Measurements from ENCODE around the gene USP34. TPM values are rescaled to one million over a fixed set of nuclear protein-coding genes. Genes with fewer than 3 reads are reported as not detected.

USP34 gene
- total and polyA plus RNA-seq, 4 donors: 13.4 to 82.7 (median 51.1) TPM

- Histone ChIP-seq H3K36me3 (ENCODE audit: control insufficient read depth in 4 of 4, insufficient read depth in 3 of 4, low read depth in 1 of 4, low read length in 3 of 4) (peaks cover 4 to 50% (median 25%) of the 10 kb centered on the region in 4 donors), H3K4me3 (ENCODE audit: low read depth in 1 of 3, low read length in 3 of 3) (no peak overlapping the region)
- 95% methylated on average over 4 of the region's 4 CpGs for WGBS
These were observed 217.8 kb downstream of the USP34 start for GRCh38 chr2:61253136-61253535.

GRCh38 chr2:61252031-61252430 lies 218.9 kb downstream of the USP34 start:
- no peak for TF ChIP-seq RXRA (IDR thresholded peaks at IDR 0.05)
- TF ChIP-seq, protein P1, sequence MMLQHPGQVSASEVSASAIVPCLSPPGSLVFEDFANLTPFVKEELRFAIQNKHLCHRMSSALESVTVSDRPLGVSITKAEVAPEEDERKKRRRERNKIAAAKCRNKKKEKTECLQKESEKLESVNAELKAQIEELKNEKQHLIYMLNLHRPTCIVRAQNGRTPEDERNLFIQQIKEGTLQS (IDR thresholded peaks at IDR 0.05): no peak
- no peak for TF ChIP-seq EGR1 (IDR thresholded peaks at IDR 0.05; ENCODE audit: low read depth in 2 of 2)
- TF ChIP-seq TAF1 (conservative IDR thresholded peaks at IDR 0.05): no peak
- no peak for TF ChIP-seq HNF4G (IDR thresholded peaks at IDR 0.05)
- TF ChIP-seq CTCF (IDR thresholded peaks at IDR 0.05; ENCODE audit: low read depth, low read length, missing input control): no peak
- Histone ChIP-seq H3K27ac (ENCODE audit: low read depth in 1 of 2, low read length in 2 of 2) (no peak overlapping the region), H3K9ac (ENCODE audit: low read depth in 1 of 2, low read length in 2 of 2) (no peak overlapping the region), H3K9me3 (ENCODE audit: control insufficient read depth in 4 of 4, low read length in 3 of 4) (no peaks in the 10 kb centered on the region), H3K27me3 (ENCODE audit: control insufficient read depth in 4 of 4, insufficient read depth in 4 of 4, low read length in 3 of 4) (no peaks in the 10 kb centered on the region), H3K36me3 (ENCODE audit: control insufficient read depth in 4 of 4, insufficient read depth in 3 of 4, low read depth in 1 of 4, low read length in 3 of 4) (peaks cover 7 to 57% (median 29%) of the 10 kb centered on the region in 4 donors), H3K4me1 (ENCODE audit: control insufficient read depth in 4 of 4, insufficient read depth in 4 of 4, low read length in 3 of 4) (no peaks in the 10 kb centered on the region), H3K4me3 (ENCODE audit: low read depth in 1 of 3, low read length in 3 of 3) (no peak overlapping the region)
- DNase-seq (ENCODE audit: low spot score): no peak
- 92% methylated on average over 2 of the region's 2 CpGs for WGBS

More at GRCh38 chr2:61253136-61253535, 217.8 kb downstream of the USP34 start:
- no peak for DNase-seq (ENCODE audit: low spot score)
- H3K4me1 ChIP-seq (ENCODE audit: control insufficient read depth in 4 of 4, insufficient read depth in 4 of 4, low read length in 3 of 4): no peaks in the 10 kb centered on the region
- no peaks in the 10 kb centered on the region for H3K9me3 ChIP-seq (ENCODE audit: control insufficient read depth in 4 of 4, low read length in 3 of 4)
- no peak overlapping the region for H3K9ac ChIP-seq (ENCODE audit: low read depth in 1 of 2, low read length in 2 of 2)
- H3K27me3 ChIP-seq (ENCODE audit: control insufficient read depth in 4 of 4, insufficient read depth in 4 of 4, low read length in 3 of 4): no peaks in the 10 kb centered on the region
- H3K27ac ChIP-seq (ENCODE audit: low read depth in 1 of 2, low read length in 2 of 2): no peak overlapping the region
- TF ChIP-seq ZBTB33 (IDR thresholded peaks at IDR 0.05) (no peak), HNF4A (conservative IDR thresholded peaks at IDR 0.05) (no peak), JUND (IDR thresholded peaks at IDR 0.05) (no peak), MAX (IDR thresholded peaks at IDR 0.05) (no peak), YY1 (IDR thresholded peaks at IDR 0.05) (no peak), HNF4G (IDR thresholded peaks at IDR 0.05) (no peak), GABPA (IDR thresholded peaks at IDR 0.05 in 1 of 2, conservative IDR thresholded peaks at IDR 0.05 in 1 of 2) (no peak), TAF1 (conservative IDR thresholded peaks at IDR 0.05) (no peak), FOXA1 (IDR thresholded peaks at IDR 0.05) (no peak)

GRCh38 chr2:61249521-61250071 lies 221.3 kb downstream of the USP34 start:
- Histone ChIP-seq H3K36me3 (ENCODE audit: control insufficient read depth in 4 of 4, insufficient read depth in 3 of 4, low read depth in 1 of 4, low read length in 3 of 4) (peaks cover 7 to 44% (median 19%) of the 10 kb centered on the region in 4 donors), H3K4me3 (ENCODE audit: low read depth in 1 of 3, low read length in 3 of 3) (no peak overlapping the region), H3K9me3 (ENCODE audit: control insufficient read depth in 4 of 4, low read length in 3 of 4) (no peaks in the 10 kb centered on the region), H3K4me1 (ENCODE audit: control insufficient read depth in 4 of 4, insufficient read depth in 4 of 4, low read length in 3 of 4) (no peaks in the 10 kb centered on the region), H3K9ac (ENCODE audit: low read depth in 1 of 2, low read length in 2 of 2) (no peak overlapping the region), H3K27me3 (ENCODE audit: control insufficient read depth in 4 of 4, insufficient read depth in 4 of 4, low read length in 3 of 4) (no peaks in the 10 kb centered on the region), H3K27ac (ENCODE audit: low read depth in 1 of 2, low read length in 2 of 2) (no peak overlapping the region)
- DNase-seq (ENCODE audit: low spot score): no peak
- 98% methylated on average over 9 of the region's 9 CpGs for WGBS
- TF ChIP-seq, protein P1 (IDR thresholded peaks at IDR 0.05): no peak
- TF ChIP-seq HNF4G (IDR thresholded peaks at IDR 0.05) (no peak), FOXA1 (IDR thresholded peaks at IDR 0.05) (no peak), SP1 (IDR thresholded peaks at IDR 0.05) (no peak), MAX (IDR thresholded peaks at IDR 0.05) (no peak), CTCF (IDR thresholded peaks at IDR 0.05; ENCODE audit: low read depth, low read length, missing input control) (no peak), RAD21 (IDR thresholded peaks at IDR 0.05) (no peak), YY1 (IDR thresholded peaks at IDR 0.05) (no peak)
- TF ChIP-seq, protein P2, sequence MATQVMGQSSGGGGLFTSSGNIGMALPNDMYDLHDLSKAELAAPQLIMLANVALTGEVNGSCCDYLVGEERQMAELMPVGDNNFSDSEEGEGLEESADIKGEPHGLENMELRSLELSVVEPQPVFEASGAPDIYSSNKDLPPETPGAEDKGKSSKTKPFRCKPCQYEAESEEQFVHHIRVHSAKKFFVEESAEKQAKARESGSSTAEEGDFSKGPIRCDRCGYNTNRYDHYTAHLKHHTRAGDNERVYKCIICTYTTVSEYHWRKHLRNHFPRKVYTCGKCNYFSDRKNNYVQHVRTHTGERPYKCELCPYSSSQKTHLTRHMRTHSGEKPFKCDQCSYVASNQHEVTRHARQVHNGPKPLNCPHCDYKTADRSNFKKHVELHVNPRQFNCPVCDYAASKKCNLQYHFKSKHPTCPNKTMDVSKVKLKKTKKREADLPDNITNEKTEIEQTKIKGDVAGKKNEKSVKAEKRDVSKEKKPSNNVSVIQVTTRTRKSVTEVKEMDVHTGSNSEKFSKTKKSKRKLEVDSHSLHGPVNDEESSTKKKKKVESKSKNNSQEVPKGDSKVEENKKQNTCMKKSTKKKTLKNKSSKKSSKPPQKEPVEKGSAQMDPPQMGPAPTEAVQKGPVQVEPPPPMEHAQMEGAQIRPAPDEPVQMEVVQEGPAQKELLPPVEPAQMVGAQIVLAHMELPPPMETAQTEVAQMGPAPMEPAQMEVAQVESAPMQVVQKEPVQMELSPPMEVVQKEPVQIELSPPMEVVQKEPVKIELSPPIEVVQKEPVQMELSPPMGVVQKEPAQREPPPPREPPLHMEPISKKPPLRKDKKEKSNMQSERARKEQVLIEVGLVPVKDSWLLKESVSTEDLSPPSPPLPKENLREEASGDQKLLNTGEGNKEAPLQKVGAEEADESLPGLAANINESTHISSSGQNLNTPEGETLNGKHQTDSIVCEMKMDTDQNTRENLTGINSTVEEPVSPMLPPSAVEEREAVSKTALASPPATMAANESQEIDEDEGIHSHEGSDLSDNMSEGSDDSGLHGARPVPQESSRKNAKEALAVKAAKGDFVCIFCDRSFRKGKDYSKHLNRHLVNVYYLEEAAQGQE (IDR thresholded peaks at IDR 0.05): no peak

Data from liver (tissue), 9 donors.